GM19099 (cell line): Measurements from ENCODE around the gene C3orf38.
A peak's percentile ranks its signal among the peaks of the same experiment; 100 is the strongest.

Source experiments
- POLR2A ChIP-seq: IDR thresholded peaks from 3 replicates; pipeline ENCODE4 v1.6.1; 2011; ENCODE audit warnings: low read depth; ENCODE audit not compliant: insufficient read length; ENCODE audit errors: extremely low read depth

The C3orf38 gene

GRCh38 chr3:88149509-88150362 is at the start of gene C3orf38:
Gene C3orf38 (plus strand): TSS chr3:88149959. CDS start chr3:88150053, 94 bp downstream.
- TF ChIP-seq POLR2A, result peak; percentile 77

- no peak for TF ChIP-seq POLR2A
These were observed 48.6 kb upstream of the C3orf38 start for GRCh38 chr3:88101142-88101541.

- TF ChIP-seq POLR2A, result no peak
These were observed 44.4 kb upstream of the C3orf38 start for GRCh38 chr3:88105325-88105724.

- TF ChIP-seq POLR2A, result no peak
These were observed 37.5 kb upstream of the C3orf38 start for GRCh38 chr3:88112289-88112688.

- no peak for TF ChIP-seq POLR2A
These were observed 36.2 kb upstream of the C3orf38 start for GRCh38 chr3:88113311-88114162.

GRCh38 chr3:88114878-88115549 is 34.7 kb upstream of the C3orf38 start:
- no peak for TF ChIP-seq POLR2A

GRCh38 chr3:88117683-88118082 is 32.1 kb upstream of the C3orf38 start:
- no peak for TF ChIP-seq POLR2A

GRCh38 chr3:88123526-88123925 is 26.2 kb upstream of the C3orf38 start:
- TF ChIP-seq POLR2A, result no peak

- TF ChIP-seq POLR2A, result no peak
These were observed 18.1 kb upstream of the C3orf38 start for GRCh38 chr3:88131695-88132094.

GRCh38 chr3:88132894-88133293 is 16.9 kb upstream of the C3orf38 start:
- no peak for TF ChIP-seq POLR2A

GRCh38 chr3:88133711-88134263 is 16.0 kb upstream of the C3orf38 start:
- TF ChIP-seq POLR2A, result no peak

- TF ChIP-seq POLR2A, result no peak
These were observed 11.9 kb upstream of the C3orf38 start for GRCh38 chr3:88137836-88138235.

- TF ChIP-seq POLR2A, result no peak
These were observed 8.2 kb upstream of the C3orf38 start for GRCh38 chr3:88141458-88142083.

- TF ChIP-seq POLR2A, result no peak
These were observed 7.6 kb upstream of the C3orf38 start for GRCh38 chr3:88142094-88142624.

- TF ChIP-seq POLR2A, result no peak
These were observed 2.5 kb upstream of the C3orf38 start for GRCh38 chr3:88147261-88147660.

- TF ChIP-seq POLR2A, result no peak
These were observed 1.1 kb upstream of the C3orf38 start for GRCh38 chr3:88148651-88149050.
